ENCODE results near the gene COL19A1. TPM values are rescaled to one million over a fixed set of nuclear protein-coding genes. Genes with fewer than 3 reads are reported as not detected.

COL19A1 gene
- total RNA-seq, 1 donor from 2014 or later: not detected

DNA sequence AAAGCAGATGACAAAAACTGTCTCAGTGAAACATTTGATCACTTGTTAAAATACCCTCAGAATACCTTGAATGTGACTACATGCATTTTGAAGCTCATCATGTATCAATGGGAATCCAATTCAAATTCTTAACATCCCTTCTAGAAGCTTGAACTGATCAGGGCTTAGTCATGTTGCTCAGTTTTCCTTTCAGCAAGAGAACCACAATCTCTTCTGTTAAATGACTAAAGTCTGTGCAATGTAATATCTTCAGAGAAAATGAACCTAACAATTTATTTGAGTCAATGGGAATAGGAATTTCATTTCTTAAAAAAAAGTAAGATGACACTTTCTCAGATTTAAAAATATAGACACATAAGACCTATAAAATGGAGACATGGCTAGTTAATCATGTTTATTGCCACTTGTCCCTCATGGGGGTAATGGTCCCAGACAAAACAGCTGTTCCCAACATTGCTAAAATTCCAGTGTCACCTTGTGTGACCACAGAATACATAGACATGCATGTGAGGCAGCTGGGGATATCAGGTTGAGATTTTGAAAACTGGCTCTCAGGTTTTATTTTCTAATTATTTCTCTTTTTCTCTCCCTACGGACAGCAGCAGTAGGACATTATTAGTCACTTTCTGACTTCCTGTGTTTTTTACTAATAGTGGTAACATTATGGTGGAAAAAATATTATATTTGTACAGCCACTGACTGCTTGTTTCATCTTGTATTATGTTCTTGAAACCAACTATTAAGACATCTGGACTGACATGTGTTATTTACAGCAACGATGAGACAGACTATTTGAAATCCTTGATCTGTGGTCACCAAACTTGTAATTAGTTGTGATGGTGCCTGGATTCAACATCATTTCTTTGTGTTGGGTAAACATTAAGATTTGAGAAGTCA, 244.0 kb downstream of the COL19A1 start:
- Histone ChIP-seq H3K4me3 (no peak overlapping the region), H3K27ac (no peak overlapping the region), H3K4me1 (no peaks in the 10 kb centered on the region), H3K9me3 (no peaks in the 10 kb centered on the region), H3K27me3 (no peaks in the 10 kb centered on the region), H3K36me3 (no peaks in the 10 kb centered on the region)
- DNase-seq (no peak), ATAC-seq (no peak)
- intact Hi-C loops (cut with DNase I): no loop called here
- TF ChIP-seq, protein P1, sequence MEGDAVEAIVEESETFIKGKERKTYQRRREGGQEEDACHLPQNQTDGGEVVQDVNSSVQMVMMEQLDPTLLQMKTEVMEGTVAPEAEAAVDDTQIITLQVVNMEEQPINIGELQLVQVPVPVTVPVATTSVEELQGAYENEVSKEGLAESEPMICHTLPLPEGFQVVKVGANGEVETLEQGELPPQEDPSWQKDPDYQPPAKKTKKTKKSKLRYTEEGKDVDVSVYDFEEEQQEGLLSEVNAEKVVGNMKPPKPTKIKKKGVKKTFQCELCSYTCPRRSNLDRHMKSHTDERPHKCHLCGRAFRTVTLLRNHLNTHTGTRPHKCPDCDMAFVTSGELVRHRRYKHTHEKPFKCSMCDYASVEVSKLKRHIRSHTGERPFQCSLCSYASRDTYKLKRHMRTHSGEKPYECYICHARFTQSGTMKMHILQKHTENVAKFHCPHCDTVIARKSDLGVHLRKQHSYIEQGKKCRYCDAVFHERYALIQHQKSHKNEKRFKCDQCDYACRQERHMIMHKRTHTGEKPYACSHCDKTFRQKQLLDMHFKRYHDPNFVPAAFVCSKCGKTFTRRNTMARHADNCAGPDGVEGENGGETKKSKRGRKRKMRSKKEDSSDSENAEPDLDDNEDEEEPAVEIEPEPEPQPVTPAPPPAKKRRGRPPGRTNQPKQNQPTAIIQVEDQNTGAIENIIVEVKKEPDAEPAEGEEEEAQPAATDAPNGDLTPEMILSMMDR (IDR thresholded peaks at IDR 0.05): no peak

DNA sequence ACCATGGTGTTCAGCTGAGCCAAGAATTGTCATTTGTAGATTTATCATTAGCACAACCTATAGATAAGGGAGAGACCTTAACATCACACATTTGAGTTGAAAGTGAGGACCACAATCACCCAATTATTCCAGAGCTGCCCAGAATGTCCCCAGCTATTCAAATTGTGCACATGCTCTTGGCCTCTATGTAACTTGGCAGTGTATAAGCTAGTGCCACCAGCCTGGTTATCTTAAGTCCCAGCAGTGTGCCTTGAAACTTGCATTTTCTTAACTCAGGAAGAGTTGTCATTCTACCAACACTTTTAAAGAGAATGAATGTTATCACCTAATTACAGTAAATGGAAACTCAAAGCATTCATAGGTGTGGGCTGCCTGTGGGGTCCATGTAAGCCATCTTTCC, 245.4 kb downstream of the COL19A1 start:
- no peak overlapping the region for H3K27ac ChIP-seq
- H3K9me3 ChIP-seq: no peaks in the 10 kb centered on the region
- intact Hi-C loops (cut with DNase I): no loop called here
- TF ChIP-seq, protein P1 (IDR thresholded peaks at IDR 0.05): no peak
- no peak for DNase-seq
- no peaks in the 10 kb centered on the region for H3K4me1 ChIP-seq
- H3K36me3 ChIP-seq: no peaks in the 10 kb centered on the region
- no peak for ATAC-seq
- no peak overlapping the region for H3K4me3 ChIP-seq
- no peaks in the 10 kb centered on the region for H3K27me3 ChIP-seq

DNA sequence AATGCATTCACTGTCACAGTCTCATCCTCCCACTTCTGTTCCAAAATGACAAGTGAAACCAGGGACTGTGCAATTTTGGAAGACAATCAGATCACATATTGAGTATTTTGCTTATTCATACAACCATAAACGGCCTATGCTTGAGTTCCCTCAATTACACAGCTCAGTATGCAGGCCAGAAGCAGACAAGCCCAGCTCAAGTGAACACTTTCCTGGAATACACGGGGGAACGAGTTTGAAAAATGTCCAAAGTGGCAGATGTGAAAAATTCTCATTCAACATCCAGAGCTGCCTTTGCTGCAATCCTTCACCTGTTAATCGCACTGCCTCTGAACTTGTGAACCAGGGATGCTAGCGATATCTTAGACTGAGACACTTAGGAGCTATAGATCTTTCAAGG, 246.4 kb downstream of the COL19A1 start:
- no peak for ATAC-seq
- Histone ChIP-seq H3K4me1 (no peaks in the 10 kb centered on the region), H3K27me3 (no peaks in the 10 kb centered on the region), H3K27ac (no peak overlapping the region), H3K4me3 (no peak overlapping the region), H3K9me3 (no peaks in the 10 kb centered on the region), H3K36me3 (no peaks in the 10 kb centered on the region)
- DNase-seq: no peak
- intact Hi-C loops (cut with DNase I): no loop called here
- TF ChIP-seq, protein P1 (IDR thresholded peaks at IDR 0.05): no peak

DNA sequence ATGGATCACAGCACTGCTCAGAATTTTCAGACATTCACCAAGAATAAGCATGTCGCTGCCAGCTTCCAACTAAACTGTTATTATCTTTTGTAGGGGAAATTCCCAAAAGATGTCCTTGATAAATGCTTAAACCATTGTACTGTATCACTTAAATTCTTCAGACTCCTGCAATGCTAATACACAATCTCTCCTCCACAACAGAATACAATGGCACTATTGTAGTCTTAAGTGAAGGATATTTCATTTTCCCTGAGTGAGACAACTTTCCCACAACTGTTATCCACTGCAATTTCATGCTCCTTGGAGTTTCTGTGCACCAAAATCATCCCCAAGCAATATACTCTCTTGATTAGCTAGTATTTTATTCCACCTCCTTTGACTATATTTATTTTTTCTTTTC, 246.8 kb downstream of the COL19A1 start:
- no peak for ATAC-seq
- intact Hi-C loops (cut with DNase I): no loop called here
- H3K9me3 ChIP-seq: no peaks in the 10 kb centered on the region
- no peaks in the 10 kb centered on the region for H3K4me1 ChIP-seq
- no peak overlapping the region for H3K4me3 ChIP-seq
- H3K27me3 ChIP-seq: no peaks in the 10 kb centered on the region
- TF ChIP-seq, protein P1 (IDR thresholded peaks at IDR 0.05): no peak
- H3K27ac ChIP-seq: no peak overlapping the region
- no peak for DNase-seq
- H3K36me3 ChIP-seq: no peaks in the 10 kb centered on the region

DNA sequence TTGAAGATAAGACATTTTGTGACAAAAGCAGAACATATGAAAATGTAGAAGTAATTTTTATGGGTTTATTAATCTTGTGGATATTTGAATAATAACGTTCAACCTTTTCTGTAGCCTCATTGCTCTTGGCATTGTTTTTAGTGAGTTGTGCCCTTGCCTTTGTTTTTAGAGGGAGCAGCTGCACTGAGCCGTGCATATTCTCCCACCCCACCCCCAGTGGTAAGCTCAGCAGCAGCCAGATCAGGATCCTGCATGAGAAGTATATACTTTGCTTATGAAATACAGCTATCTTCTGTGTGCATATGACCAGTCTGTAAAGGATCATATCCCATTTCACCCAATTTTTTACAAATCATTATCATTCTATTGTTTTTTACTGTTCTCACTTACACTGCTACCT, 252.3 kb downstream of the COL19A1 start:
- ATAC-seq (no peak), DNase-seq (no peak)
- no peaks in the 10 kb centered on the region for H3K36me3 ChIP-seq

More for the DNA sequence above, 252.3 kb downstream of the COL19A1 start:
- Histone ChIP-seq H3K4me3 (no peak overlapping the region), H3K27me3 (no peaks in the 10 kb centered on the region), H3K4me1 (no peaks in the 10 kb centered on the region), H3K9me3 (no peaks in the 10 kb centered on the region), H3K27ac (no peak overlapping the region)
- TF ChIP-seq, protein P1 (IDR thresholded peaks at IDR 0.05): no peak
- intact Hi-C loops (cut with DNase I): no loop called here
